Anterior cingulate cortex (tissue), 58 donors: Measurements from ENCODE around the gene SPINT1.

Source experiments
- DNase-seq, 58 donors: peaks; one replicate each; lab custom pipeline; 2025; lab: John Stamatoyannopoulos, UW

SPINT1 gene

GRCh38 chr15:40826423-40827075, 17.3 kb upstream of the SPINT1 start:
- DNase-seq = no peak

- DNase-seq = no peak
Measured at GRCh38 chr15:40828447-40829036, 15.3 kb upstream of the SPINT1 start, which contains the start of gene PPP1R14D. Gene PPP1R14D (minus strand): TSS chr15:40828708. CDS start chr15:40828641, 67 bp downstream.

DNA sequence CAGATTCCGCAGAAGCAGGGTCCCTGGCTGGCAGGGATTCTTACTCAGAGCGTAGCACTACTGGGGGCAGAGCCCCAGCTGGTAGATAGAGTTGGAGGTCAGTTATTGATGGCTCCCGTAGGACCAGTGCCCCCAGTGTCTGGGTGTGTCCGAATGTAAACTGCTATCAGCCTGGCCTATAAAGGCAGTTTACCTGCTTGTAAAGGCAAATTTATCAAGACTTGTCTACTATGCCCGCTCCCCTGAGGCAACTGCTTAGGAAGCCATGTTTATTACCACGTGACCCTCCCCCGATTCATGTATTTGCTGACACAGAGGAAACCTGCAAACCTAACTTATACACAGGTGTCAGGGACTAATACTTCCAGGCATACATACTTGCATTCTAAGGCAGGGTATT, 14.7 kb upstream of the SPINT1 start:
- DNase-seq = no peak

GRCh38 chr15:40830884-40831283, 13.0 kb upstream of the SPINT1 start:
- DNase-seq = no peak

GRCh38 chr15:40831861-40832260, 12.0 kb upstream of the SPINT1 start:
- DNase-seq = no peak

GRCh38 chr15:40832903-40833302, 10.9 kb upstream of the SPINT1 start:
- no peak for DNase-seq

DNA sequence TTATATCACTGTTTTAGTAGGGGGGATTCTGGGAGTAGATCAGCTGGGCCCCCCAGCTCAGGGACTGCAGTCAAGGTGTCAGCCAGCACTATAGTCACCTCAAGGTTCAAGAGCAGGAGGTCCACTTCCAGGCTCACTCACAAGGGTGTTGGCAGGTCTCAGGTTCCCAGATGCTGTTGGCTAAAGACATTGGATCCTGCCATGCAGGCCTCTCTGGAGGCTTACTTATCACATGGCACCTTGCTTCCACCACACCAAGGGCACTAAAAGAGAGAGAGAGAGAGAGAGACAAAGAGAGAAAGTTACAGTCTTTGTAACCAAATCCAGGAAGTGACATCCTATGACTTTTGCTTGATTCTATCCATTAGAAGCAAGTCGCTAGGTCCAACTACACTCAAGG, 7.8 kb upstream of the SPINT1 start:
- DNase-seq = no peak

DNA sequence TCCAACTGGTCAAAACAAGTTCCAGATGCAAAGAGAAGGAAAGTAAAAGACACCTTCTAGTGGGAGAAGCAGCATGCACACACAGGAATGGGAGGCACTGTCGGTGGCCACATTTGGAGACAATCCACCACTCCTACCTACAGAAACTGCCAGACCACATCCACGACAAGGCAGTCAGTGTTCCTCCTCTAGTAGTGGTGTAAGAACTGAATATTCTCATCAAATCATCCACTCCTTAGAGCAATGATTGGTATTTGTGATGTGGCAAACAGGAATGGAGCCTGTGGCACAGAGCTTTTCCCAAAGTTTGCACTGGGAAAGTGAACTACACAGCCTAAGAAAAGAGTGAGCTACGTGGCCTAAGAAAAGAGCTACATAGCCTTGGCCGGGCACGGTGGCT, 5.1 kb upstream of the SPINT1 start:
- no peak for DNase-seq

GRCh38 chr15:40841741-40842140, 2.1 kb upstream of the SPINT1 start:
- no peak for DNase-seq

GRCh38 chr15:40843261-40843884, 475 bp upstream of the SPINT1 start:
- no peak for DNase-seq

GRCh38 chr15:40844696-40845030, 815 bp downstream of the SPINT1 start:
- no peak for DNase-seq

GRCh38 chr15:40845036-40845435, 1.2 kb downstream of the SPINT1 start:
- DNase-seq = no peak

GRCh38 chr15:40845511-40846284, 1.9 kb downstream of the SPINT1 start:
- DNase-seq = no peak

DNA sequence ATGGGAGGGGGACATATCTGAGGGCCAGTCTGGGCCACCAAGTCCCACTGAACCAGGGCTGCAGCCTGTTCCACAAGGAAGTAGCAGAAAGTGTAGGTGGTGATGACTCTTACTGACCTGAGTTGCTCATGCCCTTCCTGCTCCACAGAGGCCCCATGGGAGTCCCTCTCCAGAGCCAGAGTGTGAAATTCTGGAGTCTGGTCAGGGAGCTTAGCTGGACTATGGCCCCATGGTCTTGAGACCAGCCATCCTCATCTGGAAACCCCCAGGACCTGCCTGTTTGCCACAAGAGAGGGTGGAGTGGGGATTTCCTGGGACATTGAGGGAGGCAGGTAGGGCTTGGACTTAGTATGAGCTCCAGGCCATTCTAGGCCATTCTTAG, 3.0 kb downstream of the SPINT1 start:
- no peak for DNase-seq

GRCh38 chr15:40847223-40847961, 3.5 kb downstream of the SPINT1 start:
- DNase-seq = peak in 17 of 58 donors; percentile 6 to 25 (median 16)

DNA sequence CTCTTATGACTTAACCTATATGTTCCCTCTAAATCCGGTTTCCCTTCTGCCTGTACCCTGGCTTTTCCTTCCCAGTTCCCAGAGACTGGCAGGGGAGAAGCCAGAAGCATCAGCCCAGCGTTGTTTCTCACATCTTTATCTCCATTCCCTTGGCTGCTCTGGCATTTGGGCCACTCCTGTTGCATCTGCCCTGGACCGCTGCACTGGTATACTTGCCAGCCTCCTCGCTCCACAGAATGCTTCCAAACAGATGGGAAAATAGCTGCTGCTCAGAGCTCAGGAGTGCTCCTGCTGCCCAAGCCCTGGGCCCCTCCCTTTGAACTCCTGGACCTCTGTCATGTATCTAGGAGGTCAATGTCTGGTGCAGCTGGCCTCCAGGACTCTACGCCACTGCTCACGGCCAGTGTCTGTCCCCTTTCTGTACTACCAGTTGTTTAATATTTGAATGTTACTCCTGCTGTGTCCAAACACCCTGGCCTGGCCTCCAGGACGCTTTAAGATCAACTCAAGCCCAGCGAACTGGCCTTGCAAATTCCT, 6.8 kb downstream of the SPINT1 start:
- DNase-seq = no peak

DNA sequence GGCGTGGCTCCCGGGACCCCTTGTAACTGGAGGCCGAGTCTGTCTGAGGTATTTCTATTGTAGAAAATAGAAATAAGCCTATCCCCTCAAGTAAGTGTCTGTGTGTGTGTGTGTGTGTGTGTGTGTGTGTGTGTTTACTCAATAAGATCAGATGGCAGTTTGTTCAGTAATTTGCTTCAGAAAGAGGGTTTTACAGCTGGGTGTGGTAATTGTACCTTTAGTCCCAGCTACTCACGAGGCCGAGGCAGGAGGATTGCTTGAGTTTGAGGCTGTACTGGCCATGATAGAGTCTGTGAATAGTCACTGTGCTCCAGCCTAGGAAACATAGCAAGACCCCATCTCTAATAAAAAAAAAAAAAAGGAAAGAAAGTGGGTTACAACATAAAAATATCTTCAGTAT, 8.7 kb downstream of the SPINT1 start:
- no peak for DNase-seq

DNA sequence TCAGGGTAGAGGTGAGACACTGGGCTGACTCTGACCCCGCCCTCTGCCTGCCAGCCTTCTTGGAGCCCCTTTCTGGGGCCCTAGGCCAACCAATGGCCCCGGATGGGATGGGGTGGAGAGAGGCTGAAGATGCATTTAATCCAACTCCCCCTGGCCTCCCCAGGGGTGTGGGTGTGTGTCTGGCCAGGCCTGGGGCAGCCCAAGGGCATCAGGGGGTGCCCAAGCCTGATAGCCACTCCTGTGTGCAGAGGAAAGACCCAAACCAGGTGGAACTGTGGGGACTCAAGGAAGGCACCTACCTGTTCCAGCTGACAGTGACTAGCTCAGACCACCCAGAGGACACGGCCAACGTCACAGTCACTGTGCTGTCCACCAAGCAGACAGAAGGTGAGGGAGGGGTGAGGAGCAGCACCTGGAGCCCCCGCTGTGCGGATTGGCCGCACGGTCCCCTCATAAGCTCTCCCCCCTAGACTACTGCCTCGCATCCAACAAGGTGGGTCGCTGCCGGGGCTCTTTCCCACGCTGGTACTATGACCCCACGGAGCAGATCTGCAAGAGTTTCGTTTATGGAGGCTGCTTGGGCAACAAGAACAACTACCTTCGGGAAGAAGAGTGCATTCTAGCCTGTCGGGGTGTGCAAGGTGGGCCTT, 9.5 kb downstream of the SPINT1 start:
- DNase-seq = no peak

- no peak for DNase-seq
Measured at GRCh38 chr15:40854161-40854560, 10.3 kb downstream of the SPINT1 start.

GRCh38 chr15:40855706-40856234, 11.9 kb downstream of the SPINT1 start:
- DNase-seq = no peak
